GM21367 (cell line): ENCODE results near the gene PGA3.
A peak's percentile ranks its signal among the peaks of the same experiment; 100 is the strongest.
"Not testable (repeated sequence)": the region's sequence is repeated elsewhere in the genome, so short reads cannot be mapped to it uniquely, and the experiment has no call there.

Experiments
- ATAC-seq: cut with Tn5 transposase; IDR thresholded peaks from one replicate; pipeline ENCODE4 v1.9.1; 2021; ENCODE audit not compliant: unreplicated experiment

PGA3 gene

GRCh38 chr11:61202950-61203746, at the start of gene PGA3:
Gene PGA3 (plus strand): TSS chr11:61203515. CDS start chr11:61203565, 50 bp downstream.
- ATAC-seq, result not testable (repeated sequence)

GRCh38 chr11:61153593-61154095, 49.7 kb upstream of the PGA3 start:
- no peak for ATAC-seq

DNA sequence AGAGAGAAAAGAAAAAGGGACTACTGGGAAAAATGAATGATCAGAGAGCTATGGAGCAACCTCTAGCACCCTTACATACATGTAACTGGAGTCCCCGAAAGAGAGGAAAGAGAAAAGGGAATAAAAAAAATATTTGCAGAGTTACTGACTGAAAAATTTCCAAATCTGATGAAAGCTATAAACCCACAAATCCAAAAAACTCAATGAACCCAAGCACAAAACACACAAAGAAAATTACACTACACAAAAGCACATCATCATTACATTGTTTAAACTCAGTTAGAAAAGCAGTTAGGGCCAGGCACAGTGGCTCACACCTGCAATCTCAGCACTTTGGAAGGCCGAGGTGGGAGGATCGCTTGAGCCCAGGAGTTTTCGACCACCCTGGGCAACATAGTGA, 48.8 kb upstream of the PGA3 start:
- ATAC-seq, result no peak

DNA sequence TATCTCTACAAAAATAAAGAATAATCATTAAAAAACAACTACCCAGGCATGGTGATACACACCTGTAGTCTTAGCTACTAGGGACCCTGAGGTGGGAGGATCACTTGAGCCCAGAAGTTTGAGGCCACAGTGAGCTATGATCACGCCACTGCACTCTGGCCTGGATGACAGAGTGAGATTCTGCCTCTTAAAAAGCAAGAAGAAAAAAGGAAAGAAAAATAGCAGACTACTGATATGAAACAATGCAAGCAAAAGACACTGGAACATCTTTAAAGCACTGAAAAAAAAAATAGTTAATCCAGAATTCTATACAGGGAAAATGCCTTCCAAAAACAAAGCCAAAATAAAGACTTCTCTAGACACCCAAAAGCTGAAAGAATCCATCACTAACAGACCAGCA, 48.0 kb upstream of the PGA3 start:
- no peak for ATAC-seq

DNA sequence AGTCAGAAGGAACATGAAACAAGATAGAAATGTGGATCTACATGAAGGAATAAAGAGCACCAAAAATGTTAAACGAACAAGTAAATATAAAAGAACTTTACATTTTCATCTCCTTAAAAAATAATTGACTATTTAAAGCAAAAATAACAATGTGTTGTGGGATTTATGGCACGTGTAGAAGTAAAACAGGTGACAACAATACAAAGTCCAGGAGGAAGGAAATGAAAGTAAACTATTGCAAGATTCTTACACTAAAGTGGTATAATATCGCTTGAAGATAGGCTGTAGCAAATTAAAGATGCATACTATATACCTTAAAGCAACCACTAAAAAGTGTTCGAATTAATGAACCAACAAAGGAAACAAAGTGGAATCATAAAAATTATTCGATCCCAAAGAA, 47.6 kb upstream of the PGA3 start:
- ATAC-seq, result no peak

DNA sequence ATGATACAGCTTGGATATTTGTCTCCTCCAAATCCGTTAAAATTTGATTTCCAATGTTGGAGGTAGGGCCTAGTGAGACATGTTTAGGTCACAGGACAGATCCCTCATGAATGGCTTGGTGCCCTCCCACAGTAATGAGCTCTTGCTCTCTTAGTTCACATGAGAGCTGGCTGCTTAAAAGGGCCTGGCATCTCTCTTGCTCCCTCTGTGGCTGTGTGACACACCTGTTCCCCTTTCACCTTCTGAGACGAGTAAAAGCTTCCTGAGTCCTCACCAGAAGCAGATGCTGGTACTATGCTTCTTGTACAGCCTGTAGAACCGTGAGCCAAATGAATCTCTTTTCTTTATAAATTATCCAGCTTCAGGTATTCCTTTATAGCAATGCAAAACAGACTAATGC, 45.6 kb upstream of the PGA3 start:
- ATAC-seq, result no peak

GRCh38 chr11:61158691-61159381, 44.5 kb upstream of the PGA3 start:
- no peak for ATAC-seq

DNA sequence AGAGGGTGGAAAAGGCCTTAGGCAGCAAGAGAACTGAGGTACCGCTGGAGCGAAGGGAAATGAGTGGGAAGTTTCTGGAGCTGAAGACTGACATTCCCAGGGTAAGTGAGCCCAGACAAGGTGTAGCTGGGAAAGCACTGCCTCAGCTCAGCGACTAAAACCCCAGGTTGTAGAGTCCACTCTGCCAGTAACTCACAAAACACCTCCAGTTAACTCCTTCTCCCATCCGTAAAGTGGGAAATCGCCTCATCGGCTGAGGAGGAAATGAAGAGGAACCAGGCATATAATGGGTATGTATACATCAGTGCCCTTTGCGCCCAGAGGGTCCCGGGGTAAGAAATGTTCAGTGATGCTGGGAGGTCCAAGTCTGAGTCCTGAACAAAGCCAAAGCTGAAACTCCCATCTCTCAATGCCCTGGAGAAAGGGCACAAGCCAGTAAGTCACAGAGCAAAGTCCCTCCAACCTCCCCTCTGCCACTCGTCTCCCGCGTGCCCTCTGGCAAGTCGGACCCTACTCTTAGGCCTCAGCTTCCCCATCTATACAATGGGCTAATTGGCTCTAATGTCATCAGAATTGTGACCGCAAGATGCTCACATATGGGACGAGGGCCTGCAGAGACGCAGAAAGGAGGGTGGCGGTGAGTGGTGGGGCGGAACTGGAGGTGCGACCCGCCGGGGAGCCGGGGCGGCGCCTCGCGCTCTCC, 42.7 kb upstream of the PGA3 start:
- ATAC-seq, result no peak

GRCh38 chr11:61161190-61162091, 41.9 kb upstream of the PGA3 start, which contains the start of gene VPS37C:
Gene VPS37C (minus strand): TSS chr11:61161426. CDS start chr11:61138829, 22,597 bp downstream.
- peak; percentile 69 for ATAC-seq

DNA sequence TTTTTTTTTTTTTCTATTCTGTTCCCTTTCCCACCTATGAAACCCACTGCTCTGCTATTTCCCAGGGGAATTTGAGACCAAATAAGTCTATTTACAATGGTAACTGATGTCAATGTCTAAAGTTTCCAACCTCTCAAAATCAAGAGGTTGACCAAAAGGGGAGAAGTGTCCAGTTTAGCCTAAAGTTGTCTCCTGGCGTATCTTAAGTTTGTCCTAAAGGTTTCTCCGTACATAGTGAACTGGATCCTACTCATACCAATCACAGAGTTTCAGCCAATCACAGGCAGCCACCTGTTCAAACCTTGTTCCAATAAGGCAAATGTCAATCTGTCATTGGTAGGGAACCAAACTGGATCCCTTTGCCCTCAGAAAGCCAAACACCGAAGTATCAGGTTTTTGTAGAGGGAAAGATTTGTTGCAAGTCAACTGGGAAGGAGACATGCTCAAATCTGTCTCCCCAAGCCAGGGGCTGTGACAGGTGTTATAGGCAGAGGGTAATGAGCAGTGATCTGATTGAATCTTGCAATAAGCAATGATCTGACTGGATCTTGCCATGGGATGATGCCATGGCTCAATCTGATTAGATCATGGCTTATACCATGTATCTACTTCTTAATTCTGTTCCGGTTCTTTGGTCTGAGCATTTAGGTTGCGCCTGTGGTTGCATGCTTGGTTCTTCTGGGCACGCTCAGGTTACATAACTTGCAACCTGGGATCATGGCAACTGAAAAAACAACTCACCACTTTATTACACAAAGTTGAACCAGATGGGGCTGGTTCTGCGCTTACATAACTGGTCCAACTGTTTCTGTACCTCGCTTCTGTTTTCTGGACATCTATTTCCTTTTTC, 41.0 kb upstream of the PGA3 start:
- no peak for ATAC-seq

DNA sequence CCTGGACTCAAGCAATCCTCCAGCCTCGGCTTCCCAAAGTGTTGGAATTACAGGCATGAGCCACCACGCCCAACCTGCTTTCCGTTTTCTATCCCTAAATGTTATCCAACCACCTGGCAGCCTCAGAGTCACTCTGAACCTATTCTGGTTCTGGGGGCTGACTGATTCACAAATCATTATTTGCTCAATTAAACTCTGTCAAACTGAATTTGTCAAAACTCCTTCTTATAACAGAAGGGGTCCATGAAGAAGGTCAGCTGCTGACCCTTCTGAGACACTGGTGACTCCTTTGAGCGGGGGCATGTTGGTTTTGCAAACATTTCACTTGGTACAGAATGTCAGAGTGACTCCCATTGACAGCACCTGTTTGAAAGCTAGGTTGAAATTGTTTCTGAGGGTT, 40.3 kb upstream of the PGA3 start:
- no peak for ATAC-seq

DNA sequence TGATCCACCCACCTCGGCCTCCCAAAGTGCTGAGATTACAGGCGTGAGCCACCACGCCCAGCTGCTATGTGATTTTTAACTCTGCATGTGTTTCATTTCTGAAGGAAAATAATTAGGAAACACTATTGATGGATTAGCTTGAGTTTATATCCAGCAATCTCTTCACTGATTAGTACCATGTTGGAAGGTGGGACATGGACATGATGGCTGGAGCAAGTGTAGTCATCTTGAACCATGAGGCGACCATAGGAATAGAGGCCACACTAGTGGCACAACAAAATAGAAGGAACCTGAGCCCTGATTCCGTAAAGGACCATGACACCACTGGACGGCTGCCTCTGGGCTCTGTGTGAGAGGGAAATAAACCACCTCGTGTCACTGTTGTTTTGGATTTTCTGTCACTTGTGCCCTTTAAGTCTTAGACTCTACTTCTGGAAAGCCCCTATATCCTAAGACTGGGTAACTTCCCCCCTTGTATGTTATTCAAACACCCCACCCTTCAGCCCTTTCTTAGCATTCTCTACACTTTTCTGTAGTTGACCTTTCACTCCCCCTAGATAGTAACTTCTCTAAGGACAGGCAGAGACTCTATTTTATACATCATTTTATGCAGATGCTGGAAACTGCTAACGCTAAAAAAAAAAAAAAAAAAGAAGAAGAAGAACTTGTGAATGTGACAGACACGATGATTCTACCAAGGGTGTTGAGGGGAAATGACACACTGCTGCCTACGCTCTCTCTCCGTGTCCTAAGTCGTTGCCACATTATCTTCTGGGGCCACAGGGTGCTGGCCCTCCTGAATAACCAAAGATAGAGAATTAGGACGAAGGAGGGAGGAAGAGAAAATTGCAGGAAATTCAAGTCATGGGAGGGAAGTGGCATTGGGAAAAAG, 39.4 kb upstream of the PGA3 start:
- no peak for ATAC-seq

DNA sequence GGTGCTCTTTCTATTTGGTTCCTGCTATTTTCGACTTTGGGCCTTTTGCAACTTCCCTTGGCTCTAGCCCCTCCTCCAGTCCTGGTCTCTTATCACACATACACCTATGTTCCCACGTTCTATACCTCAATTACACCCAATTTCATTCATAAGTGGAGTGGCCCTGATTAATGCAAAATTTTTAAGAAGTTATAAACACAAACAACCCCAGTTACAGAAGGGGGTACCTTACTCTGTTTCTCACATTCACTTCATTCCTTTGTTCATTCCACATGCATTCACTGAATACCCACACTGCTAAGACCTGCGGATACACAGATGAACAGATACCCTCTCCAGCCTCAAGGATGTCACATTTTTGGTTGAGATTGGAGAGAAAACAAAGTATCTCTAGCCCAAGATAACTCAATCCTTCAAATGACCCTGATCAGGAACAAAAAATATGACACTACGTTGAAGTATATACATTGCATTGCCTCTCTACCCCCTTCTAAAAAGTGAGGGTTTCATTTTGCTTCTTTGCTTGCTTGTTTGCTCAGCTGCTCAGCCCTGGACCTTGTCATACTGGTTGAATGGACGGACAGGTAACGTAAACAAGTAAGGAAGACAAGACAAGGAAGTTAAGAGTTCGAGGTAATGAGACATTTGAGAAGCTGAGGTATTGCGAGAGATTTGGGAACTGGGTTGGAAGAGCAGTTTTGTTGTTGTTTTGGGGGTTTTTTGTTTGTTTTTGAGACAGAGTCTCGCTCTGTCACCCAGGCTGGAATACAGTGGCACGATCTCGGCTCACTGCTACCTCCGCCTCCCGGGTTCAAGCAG, 38.5 kb upstream of the PGA3 start:
- no peak for ATAC-seq

- ATAC-seq, result not testable (repeated sequence)
Measured at GRCh38 chr11:61165785-61166184, 37.5 kb upstream of the PGA3 start.

DNA sequence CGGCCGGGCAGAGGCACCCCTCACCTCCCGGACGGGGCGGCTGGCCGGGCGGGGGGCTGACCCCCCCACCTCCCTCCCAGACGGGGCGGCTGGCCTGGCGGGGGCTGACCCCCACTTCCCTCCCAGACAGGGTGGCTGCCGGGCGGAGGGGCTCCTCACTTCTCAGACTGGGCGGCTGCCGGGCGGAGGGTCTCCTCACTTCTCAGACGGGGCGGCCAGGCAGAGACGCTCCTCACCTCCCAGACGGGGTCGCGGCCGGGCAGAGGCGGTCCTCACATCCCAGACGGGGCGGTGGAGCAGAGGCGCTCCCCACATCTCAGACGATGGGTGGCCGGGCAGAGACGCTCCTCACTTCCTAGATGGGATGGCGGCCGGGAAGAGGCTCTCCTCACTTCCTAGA, 37.0 kb upstream of the PGA3 start:
- ATAC-seq, result not testable (repeated sequence)

DNA sequence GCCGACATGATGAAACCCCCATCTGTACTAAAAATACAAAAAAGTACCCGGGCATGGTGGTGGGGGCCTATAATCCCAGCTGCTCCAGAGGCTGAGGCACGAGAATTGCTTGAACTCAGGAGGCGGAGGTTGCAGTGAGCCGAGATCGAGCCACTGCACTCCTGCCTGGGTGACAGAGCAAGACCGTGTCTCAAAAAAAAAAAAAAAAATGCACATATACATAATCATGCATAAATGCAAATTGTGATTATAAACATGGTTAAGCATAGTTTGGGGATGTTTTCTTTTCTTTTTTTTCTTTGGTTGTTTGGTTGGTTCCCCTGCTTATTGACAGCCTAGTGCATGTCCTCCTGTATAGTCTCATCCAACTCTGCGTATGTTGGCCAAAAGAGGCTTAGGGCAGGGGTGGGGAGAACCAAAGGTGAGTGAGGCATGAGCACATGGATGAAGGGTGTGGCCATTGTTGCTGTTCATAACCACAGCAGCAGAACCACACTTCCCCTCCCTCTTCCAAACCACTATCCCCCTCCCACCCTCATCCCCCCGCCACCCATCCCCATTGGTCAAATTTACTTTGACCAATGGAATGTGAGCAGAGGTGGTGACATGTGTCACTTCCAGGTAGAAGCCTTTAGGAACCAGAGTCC, 35.1 kb upstream of the PGA3 start:
- ATAC-seq, result no peak

DNA sequence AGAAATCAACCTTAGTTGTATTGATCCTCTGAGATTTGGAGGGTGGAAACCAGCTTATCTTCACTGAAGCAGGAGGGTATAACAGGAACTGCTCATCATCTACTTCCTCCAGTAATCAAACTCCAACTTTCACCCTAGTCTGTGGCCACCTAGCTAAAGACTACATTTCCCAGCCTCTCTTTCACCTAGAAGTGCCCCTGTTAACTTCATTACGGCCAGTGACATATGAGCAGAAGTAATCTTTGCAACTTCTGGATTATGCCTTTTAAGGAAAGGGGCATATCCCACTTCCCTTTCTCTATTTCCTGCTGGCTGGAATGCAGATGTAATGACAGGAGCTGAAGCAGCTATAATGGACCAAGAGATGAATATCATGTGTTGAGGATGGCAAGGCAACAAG, 34.5 kb upstream of the PGA3 start:
- no peak for ATAC-seq
